ENCODE measurements around the gene DOK5.

Gene DOK5

DNA sequence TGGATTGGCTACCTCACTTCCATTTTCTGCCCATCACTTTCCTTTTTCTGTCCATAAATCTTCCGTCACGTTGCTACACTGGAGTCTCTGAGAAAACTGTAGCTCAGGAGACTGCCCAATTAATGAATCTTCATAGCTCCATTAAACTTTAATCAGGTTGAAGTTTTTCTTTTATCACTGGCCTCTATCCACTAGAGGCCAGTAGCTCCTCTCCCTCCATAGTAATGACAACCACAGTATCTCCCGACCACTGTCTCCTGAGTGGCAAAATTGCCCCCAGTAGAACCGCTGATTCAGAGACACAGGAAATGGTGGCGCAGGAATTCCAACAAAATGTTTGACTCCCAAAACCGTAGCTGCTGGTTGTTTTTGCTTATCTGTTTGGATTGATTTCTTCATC, 18.4 kb upstream of the DOK5 start:
- no peak for DNase-seq (ENCODE audit: low read depth)
- no peak overlapping the region for H3K4me3 ChIP-seq (ENCODE audit: low read depth, low read length)
- TF ChIP-seq CTCF (IDR thresholded peaks at IDR 0.05; ENCODE audit: insufficient read depth, low read depth, low read length, missing control alignments): no peak

GRCh38 chr20:54458219-54458618, 17.2 kb upstream of the DOK5 start:
- TF ChIP-seq CTCF (IDR thresholded peaks at IDR 0.05; ENCODE audit: insufficient read depth, low read depth, low read length, missing control alignments): no peak
- no peak overlapping the region for H3K4me3 ChIP-seq (ENCODE audit: low read depth, low read length)
- no peak for DNase-seq (ENCODE audit: low read depth)

DNA sequence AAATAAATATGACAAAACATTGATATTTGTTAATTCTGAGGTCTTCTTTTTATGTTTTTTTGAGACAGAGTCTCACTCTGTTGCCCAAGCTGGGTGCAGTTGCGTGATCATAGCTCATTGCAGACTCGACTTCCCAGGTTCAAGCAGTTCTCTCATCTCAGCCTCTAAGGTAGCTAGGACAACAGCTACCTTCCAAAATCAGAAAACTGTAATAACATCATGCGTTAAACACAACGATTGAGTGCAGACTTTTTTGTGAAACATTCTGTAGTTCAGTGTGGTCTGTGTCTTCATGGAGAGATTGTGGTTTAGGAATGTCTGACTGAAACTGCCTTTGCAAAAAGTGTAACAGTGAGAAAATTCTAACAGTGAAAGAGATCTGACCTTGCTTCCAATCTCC, 16.1 kb upstream of the DOK5 start:
- no peak for TF ChIP-seq CTCF (IDR thresholded peaks at IDR 0.05; ENCODE audit: insufficient read depth, low read depth, low read length, missing control alignments)
- H3K4me3 ChIP-seq (ENCODE audit: low read depth, low read length): no peak overlapping the region
- no peak for DNase-seq (ENCODE audit: low read depth)

- DNase-seq (ENCODE audit: low read depth): no peak
- no peak for TF ChIP-seq CTCF (IDR thresholded peaks at IDR 0.05; ENCODE audit: insufficient read depth, low read depth, low read length, missing control alignments)
- H3K4me3 ChIP-seq (ENCODE audit: low read depth, low read length): no peak overlapping the region
Measured at GRCh38 chr20:54464003-54464402, 11.4 kb upstream of the DOK5 start.

- no peak for TF ChIP-seq CTCF (IDR thresholded peaks at IDR 0.05; ENCODE audit: insufficient read depth, low read depth, low read length, missing control alignments)
- H3K4me3 ChIP-seq (ENCODE audit: low read depth, low read length): no peak overlapping the region
- no peak for DNase-seq (ENCODE audit: low read depth)
Measured at GRCh38 chr20:54466127-54466526, 9.3 kb upstream of the DOK5 start.

- no peak for TF ChIP-seq CTCF (IDR thresholded peaks at IDR 0.05; ENCODE audit: insufficient read depth, low read depth, low read length, missing control alignments)
- H3K4me3 ChIP-seq (ENCODE audit: low read depth, low read length): no peak overlapping the region
- DNase-seq (ENCODE audit: low read depth): no peak
Measured at GRCh38 chr20:54467622-54468021, 7.8 kb upstream of the DOK5 start.

DNA sequence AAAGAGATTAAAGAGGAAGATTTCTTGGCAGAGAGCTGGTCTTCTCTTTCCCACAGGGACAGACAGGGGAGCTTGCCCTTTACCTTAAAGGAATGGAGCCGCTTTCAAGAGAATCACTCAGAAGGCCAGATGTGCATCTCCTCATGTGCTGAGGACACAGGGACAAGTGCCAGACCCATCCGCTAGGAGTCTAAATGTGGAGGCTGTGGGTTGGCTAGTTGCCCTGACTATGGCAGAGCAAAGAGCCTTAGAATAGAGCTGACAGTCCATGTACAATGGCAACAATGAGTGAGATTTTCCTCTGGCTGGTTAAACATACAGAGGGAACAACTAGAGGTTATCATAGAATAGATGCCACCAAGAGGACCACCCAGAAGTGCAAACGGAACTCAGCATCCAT, 7.3 kb upstream of the DOK5 start:
- no peak for TF ChIP-seq CTCF (IDR thresholded peaks at IDR 0.05; ENCODE audit: insufficient read depth, low read depth, low read length, missing control alignments)
- no peak overlapping the region for H3K4me3 ChIP-seq (ENCODE audit: low read depth, low read length)
- no peak for DNase-seq (ENCODE audit: low read depth)
